HL-60 (cell line): ENCODE measurements around the gene HK1.

ENCODE experiments used
- GABPA ChIP-seq: IDR thresholded peaks from 2 replicates; pipeline ENCODE4 v1.6.1; 2012; ENCODE audit warnings: low read depth
- POLR2AphosphoS5 ChIP-seq: IDR thresholded peaks from 2 replicates; pipeline ENCODE4 v1.6.1; 2012; ENCODE audit warnings: low read depth
- TF ChIP-seq, protein P1 (sequence below): IDR thresholded peaks from one replicate; pipeline ENCODE4 v1.5.1; 2011; ENCODE audit warnings: low read length, control low read depth, inconsistent platforms; ENCODE audit not compliant: insufficient read depth
- TF ChIP-seq, protein P2 (sequence below): IDR thresholded peaks from 2 replicates; pipeline ENCODE4 v1.6.1; 2012; ENCODE audit warnings: low read depth; ENCODE audit not compliant: insufficient replicate concordance

DNA sequence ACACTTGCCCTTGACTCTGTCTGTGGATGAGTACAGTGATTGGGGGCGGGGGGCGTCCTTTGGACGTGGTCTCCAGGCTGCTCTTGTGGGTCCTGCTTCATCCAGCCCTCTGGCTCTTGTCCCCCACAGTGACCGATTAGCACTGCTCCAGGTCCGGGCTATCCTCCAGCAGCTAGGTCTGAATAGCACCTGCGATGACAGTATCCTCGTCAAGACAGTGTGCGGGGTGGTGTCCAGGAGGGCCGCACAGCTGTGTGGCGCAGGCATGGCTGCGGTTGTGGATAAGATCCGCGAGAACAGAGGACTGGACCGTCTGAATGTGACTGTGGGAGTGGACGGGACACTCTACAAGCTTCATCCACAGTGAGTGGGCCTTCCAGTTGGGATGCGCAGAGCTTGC lies 120.2 kb downstream of the HK1 start:
- TF ChIP-seq POLR2AphosphoS5 = no peak
- TF ChIP-seq, protein P1, sequence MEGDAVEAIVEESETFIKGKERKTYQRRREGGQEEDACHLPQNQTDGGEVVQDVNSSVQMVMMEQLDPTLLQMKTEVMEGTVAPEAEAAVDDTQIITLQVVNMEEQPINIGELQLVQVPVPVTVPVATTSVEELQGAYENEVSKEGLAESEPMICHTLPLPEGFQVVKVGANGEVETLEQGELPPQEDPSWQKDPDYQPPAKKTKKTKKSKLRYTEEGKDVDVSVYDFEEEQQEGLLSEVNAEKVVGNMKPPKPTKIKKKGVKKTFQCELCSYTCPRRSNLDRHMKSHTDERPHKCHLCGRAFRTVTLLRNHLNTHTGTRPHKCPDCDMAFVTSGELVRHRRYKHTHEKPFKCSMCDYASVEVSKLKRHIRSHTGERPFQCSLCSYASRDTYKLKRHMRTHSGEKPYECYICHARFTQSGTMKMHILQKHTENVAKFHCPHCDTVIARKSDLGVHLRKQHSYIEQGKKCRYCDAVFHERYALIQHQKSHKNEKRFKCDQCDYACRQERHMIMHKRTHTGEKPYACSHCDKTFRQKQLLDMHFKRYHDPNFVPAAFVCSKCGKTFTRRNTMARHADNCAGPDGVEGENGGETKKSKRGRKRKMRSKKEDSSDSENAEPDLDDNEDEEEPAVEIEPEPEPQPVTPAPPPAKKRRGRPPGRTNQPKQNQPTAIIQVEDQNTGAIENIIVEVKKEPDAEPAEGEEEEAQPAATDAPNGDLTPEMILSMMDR = no peak
- no peak for TF ChIP-seq GABPA
- TF ChIP-seq, protein P2, sequence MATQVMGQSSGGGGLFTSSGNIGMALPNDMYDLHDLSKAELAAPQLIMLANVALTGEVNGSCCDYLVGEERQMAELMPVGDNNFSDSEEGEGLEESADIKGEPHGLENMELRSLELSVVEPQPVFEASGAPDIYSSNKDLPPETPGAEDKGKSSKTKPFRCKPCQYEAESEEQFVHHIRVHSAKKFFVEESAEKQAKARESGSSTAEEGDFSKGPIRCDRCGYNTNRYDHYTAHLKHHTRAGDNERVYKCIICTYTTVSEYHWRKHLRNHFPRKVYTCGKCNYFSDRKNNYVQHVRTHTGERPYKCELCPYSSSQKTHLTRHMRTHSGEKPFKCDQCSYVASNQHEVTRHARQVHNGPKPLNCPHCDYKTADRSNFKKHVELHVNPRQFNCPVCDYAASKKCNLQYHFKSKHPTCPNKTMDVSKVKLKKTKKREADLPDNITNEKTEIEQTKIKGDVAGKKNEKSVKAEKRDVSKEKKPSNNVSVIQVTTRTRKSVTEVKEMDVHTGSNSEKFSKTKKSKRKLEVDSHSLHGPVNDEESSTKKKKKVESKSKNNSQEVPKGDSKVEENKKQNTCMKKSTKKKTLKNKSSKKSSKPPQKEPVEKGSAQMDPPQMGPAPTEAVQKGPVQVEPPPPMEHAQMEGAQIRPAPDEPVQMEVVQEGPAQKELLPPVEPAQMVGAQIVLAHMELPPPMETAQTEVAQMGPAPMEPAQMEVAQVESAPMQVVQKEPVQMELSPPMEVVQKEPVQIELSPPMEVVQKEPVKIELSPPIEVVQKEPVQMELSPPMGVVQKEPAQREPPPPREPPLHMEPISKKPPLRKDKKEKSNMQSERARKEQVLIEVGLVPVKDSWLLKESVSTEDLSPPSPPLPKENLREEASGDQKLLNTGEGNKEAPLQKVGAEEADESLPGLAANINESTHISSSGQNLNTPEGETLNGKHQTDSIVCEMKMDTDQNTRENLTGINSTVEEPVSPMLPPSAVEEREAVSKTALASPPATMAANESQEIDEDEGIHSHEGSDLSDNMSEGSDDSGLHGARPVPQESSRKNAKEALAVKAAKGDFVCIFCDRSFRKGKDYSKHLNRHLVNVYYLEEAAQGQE = no peak
